ENCODE measurements around the gene CCL14. TPM values are rescaled to one million over a fixed set of nuclear protein-coding genes. Genes with fewer than 3 reads are reported as not detected.
"Not testable (repeated sequence)": the region's sequence is repeated elsewhere in the genome, so short reads cannot be mapped to it uniquely, and the experiment has no call there.

Gene CCL14
- total and polyA plus RNA-seq, 2 experiments from 2014 or later, result not detected

DNA sequence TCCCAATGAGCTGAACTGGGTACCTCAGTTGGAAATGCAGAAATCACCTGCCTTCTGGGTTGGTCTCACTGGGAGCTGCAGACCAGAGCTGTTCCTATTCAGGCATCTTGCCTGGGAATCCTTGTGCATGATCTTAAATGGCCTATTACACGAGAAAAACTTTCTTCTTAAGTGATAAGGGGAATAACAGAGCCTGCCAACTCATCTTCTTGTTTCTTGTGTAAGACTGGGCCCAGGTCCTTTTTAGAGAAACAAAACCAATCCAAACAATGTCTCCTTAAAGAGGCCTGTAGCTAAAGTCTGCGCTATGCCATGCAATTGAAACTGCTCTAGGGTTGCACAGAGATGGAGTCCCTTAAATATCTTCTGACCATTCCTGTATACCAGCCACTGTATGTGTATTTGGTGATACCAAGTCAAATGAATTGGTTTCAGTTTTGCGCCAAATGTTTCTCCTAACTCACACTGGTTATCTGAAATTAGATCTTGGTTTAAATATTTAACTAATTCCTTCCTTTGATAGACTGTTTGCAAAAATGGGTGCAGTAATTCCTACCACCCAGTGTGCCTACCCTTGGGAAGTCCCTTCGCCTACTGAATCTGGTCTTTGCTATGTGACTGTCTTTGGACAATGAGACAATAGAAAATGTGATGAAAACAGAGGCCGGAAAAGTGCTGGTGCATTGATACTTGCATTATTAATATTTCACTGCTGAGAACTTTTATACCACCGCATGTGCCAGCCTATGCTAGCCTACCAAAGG, 37.8 kb upstream of the CCL14 start:
- TF ChIP-seq, protein P1, sequence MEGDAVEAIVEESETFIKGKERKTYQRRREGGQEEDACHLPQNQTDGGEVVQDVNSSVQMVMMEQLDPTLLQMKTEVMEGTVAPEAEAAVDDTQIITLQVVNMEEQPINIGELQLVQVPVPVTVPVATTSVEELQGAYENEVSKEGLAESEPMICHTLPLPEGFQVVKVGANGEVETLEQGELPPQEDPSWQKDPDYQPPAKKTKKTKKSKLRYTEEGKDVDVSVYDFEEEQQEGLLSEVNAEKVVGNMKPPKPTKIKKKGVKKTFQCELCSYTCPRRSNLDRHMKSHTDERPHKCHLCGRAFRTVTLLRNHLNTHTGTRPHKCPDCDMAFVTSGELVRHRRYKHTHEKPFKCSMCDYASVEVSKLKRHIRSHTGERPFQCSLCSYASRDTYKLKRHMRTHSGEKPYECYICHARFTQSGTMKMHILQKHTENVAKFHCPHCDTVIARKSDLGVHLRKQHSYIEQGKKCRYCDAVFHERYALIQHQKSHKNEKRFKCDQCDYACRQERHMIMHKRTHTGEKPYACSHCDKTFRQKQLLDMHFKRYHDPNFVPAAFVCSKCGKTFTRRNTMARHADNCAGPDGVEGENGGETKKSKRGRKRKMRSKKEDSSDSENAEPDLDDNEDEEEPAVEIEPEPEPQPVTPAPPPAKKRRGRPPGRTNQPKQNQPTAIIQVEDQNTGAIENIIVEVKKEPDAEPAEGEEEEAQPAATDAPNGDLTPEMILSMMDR (IDR thresholded peaks at IDR 0.05; ENCODE audit: low read depth, low read length), result no peak
- no peaks in the 10 kb centered on the region for H3K9me3 ChIP-seq (ENCODE audit: low read depth)
- H3K4me3 ChIP-seq, result no peak overlapping the region
- H3K27me3 ChIP-seq, result no peaks in the 10 kb centered on the region
- no peaks in the 10 kb centered on the region for H3K36me3 ChIP-seq
- H3K4me1 ChIP-seq (ENCODE audit: low read depth), result no peaks in the 10 kb centered on the region
- DNase-seq (ENCODE audit: low read depth in 1 of 2, low spot score in 1 of 2), result no peak
- H3K27ac ChIP-seq, result no peak overlapping the region

DNA sequence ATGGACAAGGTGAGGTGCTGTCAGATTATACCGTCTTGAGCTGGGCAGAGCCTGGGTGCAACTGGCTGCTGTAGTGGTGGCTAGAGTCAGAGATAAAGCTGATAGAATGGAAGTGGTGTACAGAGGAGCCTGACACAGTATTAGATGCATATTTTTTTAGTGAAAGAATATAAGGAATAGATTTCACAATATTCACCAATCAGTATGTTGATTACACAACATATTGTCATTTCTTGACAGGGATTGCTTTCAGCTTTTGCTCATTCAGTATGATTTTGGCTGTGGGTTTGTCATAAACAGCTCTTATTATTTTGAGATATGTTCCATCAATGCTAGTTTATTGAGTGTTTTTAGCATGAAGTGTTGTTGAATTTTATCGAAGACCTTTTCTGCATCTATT, 32.9 kb upstream of the CCL14 start:
- H3K27me3 ChIP-seq, result no peaks in the 10 kb centered on the region
- no peaks in the 10 kb centered on the region for H3K4me1 ChIP-seq (ENCODE audit: low read depth)
- DNase-seq (ENCODE audit: low read depth in 1 of 2, low spot score in 1 of 2), result no peak
- no peaks in the 10 kb centered on the region for H3K9me3 ChIP-seq (ENCODE audit: low read depth)
- no peak overlapping the region for H3K4me3 ChIP-seq
- H3K36me3 ChIP-seq, result no peaks in the 10 kb centered on the region
- H3K27ac ChIP-seq, result no peak overlapping the region
- TF ChIP-seq, protein P1 (IDR thresholded peaks at IDR 0.05; ENCODE audit: low read depth, low read length), result no peak

- no peak for DNase-seq (ENCODE audit: low read depth in 1 of 2, low spot score in 1 of 2)
- Histone ChIP-seq H3K27ac (no peak within 1 kb of the TSS), H3K4me3 (no peak within 1 kb of the TSS), H3K27me3 (no peaks in the 10 kb centered on the region), H3K9me3 (ENCODE audit: low read depth) (no peaks in the 10 kb centered on the region), H3K4me1 (ENCODE audit: low read depth) (no peaks in the 10 kb centered on the region), H3K36me3 (no peaks in the 10 kb centered on the region)
- TF ChIP-seq, protein P1 (IDR thresholded peaks at IDR 0.05; ENCODE audit: low read depth, low read length), result no peak
Measured at GRCh38 chr17:36017799-36018198, 31.3 kb upstream of the CCL14 start, which contains the start of gene CCL23. Gene CCL23, minus strand, starts transcription at chr17:36017972. Its CDS starts 75 bp downstream, at chr17:36017897.

- TF ChIP-seq, protein P1 (IDR thresholded peaks at IDR 0.05; ENCODE audit: low read depth, low read length), result no peak
- Histone ChIP-seq H3K36me3 (no peaks in the 10 kb centered on the region), H3K9me3 (ENCODE audit: low read depth) (no peaks in the 10 kb centered on the region), H3K27ac (no peak overlapping the region), H3K27me3 (no peaks in the 10 kb centered on the region), H3K4me3 (no peak overlapping the region), H3K4me1 (ENCODE audit: low read depth) (no peaks in the 10 kb centered on the region)
- no peak for DNase-seq (ENCODE audit: low read depth in 1 of 2, low spot score in 1 of 2)
Measured at GRCh38 chr17:36016555-36016954, 30.0 kb upstream of the CCL14 start.

- not testable (repeated sequence) for H3K27ac ChIP-seq; H3K4me3 ChIP-seq; DNase-seq (ENCODE audit: low read depth in 1 of 2, low spot score in 1 of 2); H3K9me3 ChIP-seq (ENCODE audit: low read depth); H3K36me3 ChIP-seq; H3K27me3 ChIP-seq; H3K4me1 ChIP-seq (ENCODE audit: low read depth)
Measured at GRCh38 chr17:36015895-36016294, 29.4 kb upstream of the CCL14 start.

DNA sequence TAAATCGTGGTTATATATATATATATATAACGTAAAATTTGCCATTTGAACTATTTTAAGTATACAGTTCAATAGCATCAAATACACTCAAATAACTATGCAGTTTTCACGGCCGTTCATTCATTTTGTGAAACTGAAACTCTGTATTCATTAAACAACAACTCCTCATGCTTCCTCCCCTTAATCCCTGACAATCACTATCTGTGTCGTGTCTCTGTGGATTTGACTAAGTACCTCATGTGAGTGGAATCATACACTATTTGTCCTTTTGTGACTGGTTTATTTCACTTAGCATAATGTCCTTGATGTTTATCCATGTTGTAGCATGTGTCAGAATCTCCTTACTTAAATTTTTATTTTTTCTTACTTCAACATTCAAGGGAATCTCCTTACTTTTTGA, 28.4 kb upstream of the CCL14 start:
- Histone ChIP-seq H3K9me3 (ENCODE audit: low read depth) (no peaks in the 10 kb centered on the region), H3K27me3 (no peaks in the 10 kb centered on the region), H3K27ac (no peak overlapping the region), H3K36me3 (no peaks in the 10 kb centered on the region), H3K4me3 (no peak overlapping the region), H3K4me1 (ENCODE audit: low read depth) (no peaks in the 10 kb centered on the region)
- TF ChIP-seq, protein P1 (IDR thresholded peaks at IDR 0.05; ENCODE audit: low read depth, low read length), result no peak
- DNase-seq (ENCODE audit: low read depth in 1 of 2, low spot score in 1 of 2), result no peak
